Osteoblast (primary cell): Measurements from ENCODE around the gene FGF14. TPM values are rescaled to one million over a fixed set of nuclear protein-coding genes. Genes with fewer than 3 reads are reported as not detected.

Source experiments
- DNase-seq: peaks from one replicate; pipeline ENCODE4 v3.0.0; 2011; ENCODE audit warnings: low spot score, mixed read lengths; ENCODE audit not compliant: insufficient read length; ENCODE audit errors: missing footprints
- H2AFZ ChIP-seq: 2 replicates; pipeline ENCODE4 v1.6.0; 2011; ENCODE audit warnings: mild to moderate bottlenecking, low read length
- H3K27ac ChIP-seq: 2 replicates; pipeline ENCODE4 v1.5.1; 2011; ENCODE audit warnings: mild to moderate bottlenecking, low read depth, low read length, moderate library complexity
- H3K27me3 ChIP-seq: 2 replicates; pipeline ENCODE4 v1.6.0; 2012; ENCODE audit warnings: mild to moderate bottlenecking, control low read depth, inconsistent platforms, low read length, moderate library complexity; ENCODE audit not compliant: insufficient read depth
- H3K36me3 ChIP-seq: 2 replicates; pipeline ENCODE4 v1.5.1; 2011; ENCODE audit warnings: mild to moderate bottlenecking, low read length, control low read depth, moderate library complexity; ENCODE audit not compliant: insufficient read depth
- H3K4me1 ChIP-seq: 2 replicates; pipeline ENCODE4 v1.5.1; 2011; ENCODE audit warnings: mild to moderate bottlenecking, low read length, control low read depth, moderate library complexity; ENCODE audit not compliant: insufficient read depth
- H3K4me2 ChIP-seq: 2 replicates; pipeline ENCODE4 v1.6.0; 2011; ENCODE audit warnings: mild to moderate bottlenecking, low read length; ENCODE audit not compliant: insufficient read depth
- H3K4me3 ChIP-seq: fragments of 200-600 bp; sonication (generic); 3 replicates; pipeline ENCODE4 v1.5.1; 2012; ENCODE audit warnings: mild to moderate bottlenecking, low read length, inconsistent platforms; ENCODE audit not compliant: insufficient read depth
- H3K79me2 ChIP-seq: 2 replicates; pipeline ENCODE4 v1.6.0; 2012; ENCODE audit warnings: mild to moderate bottlenecking, low read length, control low read depth, inconsistent platforms; ENCODE audit not compliant: insufficient read depth
- H3K9me3 ChIP-seq: 2 replicates; pipeline ENCODE4 v1.5.1; 2011; ENCODE audit warnings: low read depth, low read length, control low read depth
- H4K20me1 ChIP-seq: 2 replicates; pipeline ENCODE4 v1.6.0; 2012; ENCODE audit warnings: mild to moderate bottlenecking, low read length, control low read depth; ENCODE audit not compliant: insufficient read depth
- total RNA-seq: library from RNA; depleted of rRNA; stranded (reverse); fragments of >200 nt; gene quantifications from 2 replicates; pipeline ENCODE4 v1.2.3, GENCODE V29; 2012
- TF ChIP-seq, protein P1 (sequence below): IDR thresholded peaks from 2 replicates; pipeline ENCODE4 v1.5.1; 2011; ENCODE audit warnings: mild to moderate bottlenecking, low read depth, low read length, moderate library complexity; ENCODE audit errors: extremely low read depth

FGF14 gene
- total RNA-seq, 1 donor, result under 0.01 TPM

DNA sequence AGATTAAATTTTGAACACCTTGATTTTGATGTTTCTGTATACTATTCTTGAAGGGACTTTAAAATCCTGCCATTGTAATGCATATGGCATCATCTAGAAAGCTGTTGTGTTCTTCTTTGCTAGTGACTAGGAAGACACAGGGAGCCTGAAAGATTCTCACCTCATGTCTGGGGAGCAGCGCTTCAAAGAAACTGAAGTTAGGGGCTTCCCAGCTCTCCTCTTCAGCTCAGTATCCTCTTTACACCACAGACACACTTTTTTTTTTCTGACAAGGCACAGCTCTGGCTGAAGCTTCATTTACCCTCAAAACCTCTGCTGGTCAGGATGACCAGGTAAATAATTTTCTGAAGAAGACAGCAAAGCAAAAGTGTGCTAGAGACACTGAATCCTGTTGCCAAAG lies 693.7 kb downstream of the FGF14 start:
- H3K79me2 ChIP-seq, result no peaks in the 10 kb centered on the region
- H3K9me3 ChIP-seq, result no peaks in the 10 kb centered on the region
- no peak overlapping the region for H2AFZ ChIP-seq
- H3K4me2 ChIP-seq, result no peak overlapping the region
- DNase-seq, result no peak
- H4K20me1 ChIP-seq, result peaks cover 12% of the 10 kb centered on the region
- H3K36me3 ChIP-seq, result peaks cover 52% of the 10 kb centered on the region
- no peaks in the 10 kb centered on the region for H3K27me3 ChIP-seq
- H3K27ac ChIP-seq, result no peak overlapping the region
- no peak overlapping the region for H3K4me3 ChIP-seq
- H3K4me1 ChIP-seq, result peaks cover 17% of the 10 kb centered on the region
- TF ChIP-seq, protein P1, sequence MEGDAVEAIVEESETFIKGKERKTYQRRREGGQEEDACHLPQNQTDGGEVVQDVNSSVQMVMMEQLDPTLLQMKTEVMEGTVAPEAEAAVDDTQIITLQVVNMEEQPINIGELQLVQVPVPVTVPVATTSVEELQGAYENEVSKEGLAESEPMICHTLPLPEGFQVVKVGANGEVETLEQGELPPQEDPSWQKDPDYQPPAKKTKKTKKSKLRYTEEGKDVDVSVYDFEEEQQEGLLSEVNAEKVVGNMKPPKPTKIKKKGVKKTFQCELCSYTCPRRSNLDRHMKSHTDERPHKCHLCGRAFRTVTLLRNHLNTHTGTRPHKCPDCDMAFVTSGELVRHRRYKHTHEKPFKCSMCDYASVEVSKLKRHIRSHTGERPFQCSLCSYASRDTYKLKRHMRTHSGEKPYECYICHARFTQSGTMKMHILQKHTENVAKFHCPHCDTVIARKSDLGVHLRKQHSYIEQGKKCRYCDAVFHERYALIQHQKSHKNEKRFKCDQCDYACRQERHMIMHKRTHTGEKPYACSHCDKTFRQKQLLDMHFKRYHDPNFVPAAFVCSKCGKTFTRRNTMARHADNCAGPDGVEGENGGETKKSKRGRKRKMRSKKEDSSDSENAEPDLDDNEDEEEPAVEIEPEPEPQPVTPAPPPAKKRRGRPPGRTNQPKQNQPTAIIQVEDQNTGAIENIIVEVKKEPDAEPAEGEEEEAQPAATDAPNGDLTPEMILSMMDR, result no peak

- Histone ChIP-seq H2AFZ (no peak overlapping the region), H4K20me1 (peaks cover 12% of the 10 kb centered on the region), H3K27ac (no peak overlapping the region), H3K9me3 (no peaks in the 10 kb centered on the region), H3K4me2 (no peak overlapping the region), H3K79me2 (no peaks in the 10 kb centered on the region), H3K4me1 (peaks cover 17% of the 10 kb centered on the region), H3K4me3 (no peak overlapping the region), H3K36me3 (peaks cover 48% of the 10 kb centered on the region), H3K27me3 (no peaks in the 10 kb centered on the region)
- no peak for DNase-seq
- TF ChIP-seq, protein P1, result no peak
Measured at GRCh38 chr13:101707659-101708058, 694.2 kb downstream of the FGF14 start.

GRCh38 chr13:101706651-101707050 lies 695.2 kb downstream of the FGF14 start:
- DNase-seq, result peak; percentile 91
- Histone ChIP-seq H3K4me3 (no peak overlapping the region), H4K20me1 (peaks cover 12% of the 10 kb centered on the region), H3K4me1 (peaks cover 17% of the 10 kb centered on the region), H3K27ac (peak overlapping the region; percentile 37), H3K9me3 (no peaks in the 10 kb centered on the region), H3K36me3 (peaks cover 43% of the 10 kb centered on the region), H3K4me2 (peak overlapping the region; percentile 9), H3K27me3 (no peaks in the 10 kb centered on the region), H3K79me2 (no peaks in the 10 kb centered on the region), H2AFZ (no peak overlapping the region)
- TF ChIP-seq, protein P1, result no peak

- DNase-seq, result no peak
- Histone ChIP-seq H3K27me3 (no peaks in the 10 kb centered on the region), H3K4me2 (no peak overlapping the region), H3K27ac (no peak overlapping the region), H3K36me3 (peaks cover 24% of the 10 kb centered on the region), H4K20me1 (peaks cover 19% of the 10 kb centered on the region), H3K4me1 (peaks cover 23% of the 10 kb centered on the region), H3K79me2 (peaks cover 2% of the 10 kb centered on the region), H3K4me3 (no peak overlapping the region), H2AFZ (no peak overlapping the region), H3K9me3 (no peaks in the 10 kb centered on the region)
- TF ChIP-seq, protein P1, result no peak
Measured at GRCh38 chr13:101703838-101704237, 698.0 kb downstream of the FGF14 start.
